Cortex of kidney (tissue), 1 donor: ENCODE data around the gene ELP4.
"Not testable (repeated sequence)": the region's sequence is repeated elsewhere in the genome, so short reads cannot be mapped to it uniquely, and the experiment has no call there.

Experiments used
- DNase-seq: peaks from one replicate; lab custom pipeline; 2025; lab: John Stamatoyannopoulos, UW

The ELP4 gene

DNA sequence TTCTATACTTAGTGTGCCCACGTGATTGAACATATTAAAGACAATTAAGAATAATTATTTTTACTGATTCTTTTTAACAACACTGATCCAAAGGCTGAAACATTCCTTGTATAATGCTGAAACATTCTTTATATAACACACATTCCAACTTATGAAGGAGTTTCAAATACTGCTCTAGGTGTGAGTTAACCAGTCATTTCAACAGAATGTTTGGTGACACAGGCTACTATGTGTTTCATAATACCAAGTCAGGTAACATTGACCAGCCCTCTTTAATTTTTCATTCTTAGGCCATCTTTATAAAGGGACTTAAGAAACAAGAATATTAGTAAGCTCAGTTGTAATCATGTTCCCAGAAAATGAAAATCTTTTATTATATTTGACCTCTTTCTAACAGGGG is 136.6 kb downstream of the ELP4 start:
- DNase-seq: no peak

DNA sequence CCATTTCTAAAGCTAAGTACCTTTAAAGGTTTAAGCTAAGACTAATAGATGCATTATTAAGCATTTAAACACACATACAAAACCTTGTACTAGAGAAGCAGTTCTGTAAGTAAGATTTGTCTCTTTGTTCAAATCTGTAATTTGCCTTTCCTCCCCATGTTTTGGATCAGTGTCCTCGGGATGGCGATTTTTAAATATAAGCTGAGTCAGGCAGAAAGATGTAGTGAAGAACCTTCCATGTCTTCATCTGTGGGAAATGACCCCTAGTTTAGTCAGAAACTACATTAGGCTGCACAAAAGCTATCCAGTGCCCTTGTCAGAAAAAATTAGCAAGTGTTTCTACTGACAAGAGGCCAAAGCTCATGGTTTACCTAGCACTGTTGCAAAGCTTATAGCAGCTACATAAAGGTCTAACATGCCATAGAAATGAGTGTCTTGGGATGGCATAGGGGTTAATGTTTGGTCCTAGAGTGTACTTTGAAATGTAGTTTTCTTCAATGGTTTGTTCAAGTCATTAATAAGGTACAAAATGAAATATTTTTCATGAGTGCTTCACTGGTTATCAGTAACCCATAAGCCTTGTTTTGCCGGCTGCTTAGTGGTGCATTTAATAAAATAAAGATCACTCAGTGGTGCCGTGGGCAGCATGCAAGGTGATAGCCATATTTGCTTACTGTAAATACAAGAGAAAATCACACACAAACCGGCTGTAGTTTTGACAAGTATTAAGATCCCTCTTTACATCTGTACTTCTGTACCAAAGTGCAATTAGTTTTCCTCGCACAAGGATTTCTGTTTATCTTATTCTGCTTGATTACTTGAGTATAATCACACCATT is 139.8 kb downstream of the ELP4 start:
- DNase-seq: no peak

DNA sequence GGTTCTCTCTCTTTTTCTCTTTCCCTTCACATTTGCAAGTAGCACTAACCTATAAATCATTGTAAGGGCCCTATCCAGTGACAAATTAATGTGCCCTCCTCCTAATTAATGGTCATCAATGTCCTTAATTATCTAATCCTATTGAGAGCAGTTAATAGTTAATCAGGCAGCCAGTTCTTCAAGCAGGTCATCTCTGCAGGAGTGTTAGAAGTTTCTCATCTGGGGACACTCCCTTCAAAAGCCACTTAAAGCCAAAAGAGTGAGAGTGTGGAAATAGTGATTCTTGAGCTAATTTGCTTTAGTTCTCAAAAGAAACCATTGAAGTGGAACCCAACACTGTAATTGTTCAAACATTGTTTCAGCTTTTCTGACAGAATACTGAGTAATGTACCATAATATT is 141.6 kb downstream of the ELP4 start:
- DNase-seq: no peak

- DNase-seq: no peak
These were observed 142.3 kb downstream of the ELP4 start for GRCh38 chr11:31651822-31652221.

DNA sequence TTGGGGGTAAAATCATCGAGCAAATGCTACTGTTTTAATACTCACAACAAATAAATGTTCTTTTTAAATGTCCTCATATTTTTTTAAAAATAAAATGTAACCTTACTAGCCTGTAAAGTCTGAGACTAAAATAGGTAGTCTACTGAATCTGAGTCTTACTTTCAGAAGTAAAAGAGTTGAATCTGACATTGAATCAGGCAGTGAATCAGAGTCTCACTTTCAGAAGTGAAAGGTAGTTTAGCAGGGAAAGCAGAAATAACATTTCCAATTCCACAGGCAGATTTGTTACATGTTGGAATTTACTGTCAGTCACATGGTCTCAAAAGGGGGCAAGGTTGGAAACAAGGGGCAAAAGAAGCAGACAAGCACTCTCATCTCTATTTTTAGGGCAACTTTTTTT is 143.0 kb downstream of the ELP4 start:
- no peak for DNase-seq

DNA sequence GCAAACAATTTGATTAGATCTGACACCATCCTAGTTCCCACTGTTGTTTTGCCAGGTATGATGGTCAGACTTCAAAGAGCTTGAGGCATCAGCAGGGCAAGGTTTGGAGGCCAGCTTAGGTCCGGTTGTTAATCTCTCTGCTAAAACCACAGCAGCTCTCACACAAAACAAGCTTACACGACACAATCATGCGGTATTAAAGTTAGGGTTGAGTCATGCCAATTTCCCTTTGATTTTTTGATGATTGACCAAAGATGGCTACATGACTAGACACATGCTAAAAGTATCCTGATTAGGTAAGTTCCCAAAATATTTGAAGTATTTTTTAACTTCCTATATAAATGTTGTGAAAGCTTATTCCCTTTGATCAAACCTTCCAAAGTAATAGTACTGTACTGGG is 145.9 kb downstream of the ELP4 start:
- no peak for DNase-seq

DNA sequence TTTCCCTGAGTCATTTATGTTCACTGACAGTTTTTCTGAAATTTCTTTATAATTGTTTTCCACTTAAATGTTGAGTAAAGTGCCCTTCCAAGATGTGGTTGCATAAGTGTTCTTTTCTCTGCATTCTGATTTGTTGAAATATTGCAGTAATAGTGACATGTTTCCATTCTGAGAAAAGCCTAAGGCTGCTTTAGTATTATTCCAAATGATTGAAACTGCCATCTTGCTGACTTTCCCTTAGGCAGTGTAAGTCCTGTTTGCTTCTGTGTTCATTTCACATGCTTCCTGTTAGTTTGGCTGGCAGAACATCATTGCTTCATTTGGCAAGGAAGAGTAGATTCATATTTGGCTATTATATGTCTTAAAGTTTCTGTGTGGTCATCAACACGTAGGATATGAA is 146.5 kb downstream of the ELP4 start:
- DNase-seq: no peak

DNA sequence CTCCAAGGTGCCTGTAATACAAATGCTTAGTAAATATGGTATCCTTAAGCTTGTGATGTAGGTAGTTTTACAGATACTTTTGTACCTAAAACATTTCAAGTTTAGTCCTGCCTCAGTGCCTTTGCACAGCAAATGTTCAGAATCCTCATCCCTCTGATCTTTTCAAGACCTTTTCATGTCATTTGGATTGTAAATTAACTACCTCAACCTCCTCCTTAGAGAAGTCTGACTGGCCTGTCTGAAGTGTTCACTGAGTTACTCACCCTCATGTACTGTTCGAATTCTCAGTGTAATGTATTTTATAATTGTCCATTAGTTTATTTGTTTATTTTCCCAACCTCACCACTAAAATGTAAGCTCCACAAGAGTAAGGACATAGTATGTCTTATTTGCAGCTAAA is 147.5 kb downstream of the ELP4 start:
- no peak for DNase-seq

- no peak for DNase-seq
These were observed 154.6 kb downstream of the ELP4 start for GRCh38 chr11:31664129-31664528.

- no peak for DNase-seq
These were observed 155.4 kb downstream of the ELP4 start for GRCh38 chr11:31664954-31665353.

GRCh38 chr11:31671681-31672080 is 162.1 kb downstream of the ELP4 start:
- DNase-seq: no peak

DNA sequence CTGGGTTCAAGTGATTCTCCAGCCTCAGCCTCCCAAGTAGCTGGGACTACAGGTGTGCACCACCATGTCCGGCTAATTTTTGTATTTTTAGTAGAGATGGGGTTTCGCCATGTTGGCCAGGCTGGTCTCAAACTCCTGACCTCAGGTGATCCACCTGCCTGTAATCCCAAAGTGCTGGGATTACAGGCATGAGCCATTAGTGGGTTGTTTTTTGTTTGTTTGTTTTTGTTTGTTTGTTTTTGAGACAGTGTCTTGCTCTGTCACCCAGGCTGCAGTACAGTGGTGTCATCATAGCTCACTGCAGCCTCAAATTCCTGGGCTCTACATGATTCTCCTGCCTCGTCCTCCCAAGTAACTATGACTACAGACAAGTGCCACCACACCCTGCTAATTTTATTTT is 163.5 kb downstream of the ELP4 start:
- not testable (repeated sequence) for DNase-seq

- DNase-seq: no peak
These were observed 166.9 kb downstream of the ELP4 start for GRCh38 chr11:31676280-31676982.

- DNase-seq: no peak
These were observed 171.2 kb downstream of the ELP4 start for GRCh38 chr11:31680770-31681169.

DNA sequence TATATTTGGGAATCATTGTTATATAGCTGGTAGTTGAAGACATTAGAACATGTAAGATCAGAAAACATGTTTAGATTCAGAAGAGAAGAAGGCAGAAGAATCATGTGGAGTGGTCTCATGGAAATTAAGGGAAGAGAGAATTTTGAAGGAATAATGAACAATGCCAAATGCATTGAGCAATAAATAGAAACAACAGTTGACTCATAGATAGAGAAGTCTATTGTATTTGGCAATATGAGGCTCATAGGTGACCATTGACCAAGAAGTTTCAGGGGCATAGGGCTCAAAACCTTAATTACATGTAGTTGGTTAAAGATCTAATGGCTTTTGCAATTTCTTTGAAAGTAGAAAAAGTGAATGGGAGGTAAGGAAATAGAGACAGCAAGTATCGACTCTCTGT is 177.7 kb downstream of the ELP4 start:
- DNase-seq: no peak

GRCh38 chr11:31687861-31688260 is 178.3 kb downstream of the ELP4 start:
- DNase-seq: no peak

- no peak for DNase-seq
These were observed 180.0 kb downstream of the ELP4 start for GRCh38 chr11:31689559-31689958.

DNA sequence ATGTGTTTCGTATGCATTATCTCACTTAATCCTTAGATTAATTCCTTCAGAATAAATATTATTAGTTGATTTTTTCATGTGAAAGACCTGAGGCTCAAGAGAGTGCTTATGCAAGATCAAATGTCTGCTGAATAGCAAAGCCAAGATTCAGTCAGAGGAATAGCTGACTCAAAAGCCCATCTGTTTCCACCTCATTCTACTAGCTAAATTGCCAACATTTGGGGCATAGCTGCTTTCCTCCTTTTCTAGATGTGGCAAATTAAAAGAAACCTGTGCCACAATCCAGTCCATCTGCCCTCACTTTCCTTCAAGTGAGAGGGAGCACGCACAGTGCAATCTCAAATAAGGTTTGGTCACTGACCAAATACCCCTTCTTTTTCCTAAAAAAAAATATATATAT is 180.5 kb downstream of the ELP4 start:
- no peak for DNase-seq

DNA sequence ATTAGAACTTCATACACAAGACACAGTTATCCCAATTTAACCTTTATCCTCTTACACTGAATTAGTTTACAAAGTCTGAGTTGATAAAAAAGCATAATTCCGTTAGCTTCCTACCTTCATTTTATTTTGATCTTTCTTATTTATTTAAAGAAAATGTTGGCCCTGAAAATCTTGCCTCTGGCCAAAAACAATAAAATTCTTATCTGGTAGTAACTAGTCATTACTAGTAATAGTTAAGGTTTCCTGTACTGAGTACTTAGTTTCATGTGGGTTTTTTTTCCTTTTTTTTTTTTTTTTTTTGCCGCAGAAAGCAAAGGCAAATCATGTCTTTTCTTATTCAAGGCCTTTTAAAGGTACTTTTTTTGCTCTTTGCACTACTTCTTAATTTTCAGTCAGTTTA is 180.9 kb downstream of the ELP4 start:
- DNase-seq: no peak

GRCh38 chr11:31692466-31692865 is 182.9 kb downstream of the ELP4 start:
- no peak for DNase-seq

DNA sequence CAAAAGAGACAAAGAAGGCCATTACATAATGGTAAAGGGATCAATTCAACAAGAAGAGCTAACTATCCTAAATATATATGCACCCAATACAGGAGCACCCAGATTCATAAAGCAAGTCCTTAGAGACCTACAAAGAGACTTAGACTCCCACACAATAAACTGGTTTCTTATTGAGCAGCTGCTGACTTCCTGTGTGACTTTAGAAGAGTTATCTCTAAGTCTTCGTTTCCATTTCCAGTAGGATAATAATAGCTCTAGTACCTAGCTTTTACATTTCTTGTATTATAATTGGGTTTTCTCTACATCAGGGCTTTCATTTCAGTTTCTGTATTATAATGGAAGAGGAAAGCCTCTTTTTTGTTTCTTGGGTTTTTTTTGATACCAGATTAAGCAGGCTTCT is 187.5 kb downstream of the ELP4 start:
- DNase-seq: not testable (repeated sequence)

DNA sequence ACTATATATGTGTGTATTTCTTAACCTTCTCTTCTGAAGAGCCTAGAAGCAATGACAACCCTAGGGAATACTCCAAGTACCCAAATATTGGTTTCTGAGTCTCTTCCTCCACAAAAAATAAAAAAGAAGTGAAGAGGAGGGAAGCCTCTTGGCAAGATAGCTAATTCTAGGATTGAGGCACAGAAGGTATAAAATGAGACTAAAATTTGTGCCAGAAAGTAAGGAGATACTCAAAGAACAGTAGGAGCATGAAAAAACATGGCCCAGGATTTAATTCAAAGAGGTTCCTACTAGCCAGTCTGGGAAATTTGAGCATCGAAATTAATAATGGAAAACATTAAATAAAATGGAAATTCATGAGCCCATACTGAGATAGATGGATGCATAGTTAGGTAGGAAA is 189.5 kb downstream of the ELP4 start:
- DNase-seq: no peak

DNA sequence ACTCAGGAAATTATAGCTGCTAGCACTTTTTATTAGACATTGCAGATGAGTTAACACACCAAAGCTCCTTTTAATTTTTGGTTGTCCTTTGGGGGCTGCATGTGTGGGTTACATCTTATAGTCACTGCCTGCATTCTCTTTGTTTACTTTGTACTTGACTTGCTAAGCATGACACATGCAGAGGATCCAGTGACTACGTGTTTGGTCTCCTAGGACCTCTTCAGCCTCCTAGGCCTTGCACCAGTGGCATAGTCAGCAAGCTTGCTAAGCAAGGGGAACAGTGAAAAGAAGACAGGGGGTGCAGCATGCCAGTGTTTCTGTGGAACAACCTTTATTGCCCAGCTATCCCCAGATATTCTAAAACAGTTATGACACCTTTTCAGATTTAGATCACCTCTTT is 193.4 kb downstream of the ELP4 start:
- DNase-seq: no peak

- no peak for DNase-seq
These were observed 196.8 kb downstream of the ELP4 start for GRCh38 chr11:31706357-31706756.
